ENCODE data around the gene VWA8.
"Not testable (repeated sequence)": the region's sequence is repeated elsewhere in the genome, so short reads cannot be mapped to it uniquely, and the experiment has no call there.

VWA8 gene

GRCh38 chr13:41851351-41851750, 109.6 kb downstream of the VWA8 start:
- no peak for TF ChIP-seq CTCF (IDR thresholded peaks at IDR 0.05; ENCODE audit: insufficient read depth, low read depth, low read length, missing control alignments)
- no peak for DNase-seq (ENCODE audit: low read depth)
- no peak overlapping the region for H3K4me3 ChIP-seq (ENCODE audit: low read length)

- TF ChIP-seq CTCF (IDR thresholded peaks at IDR 0.05; ENCODE audit: insufficient read depth, low read depth, low read length, missing control alignments), result peak; percentile 4
- no peak overlapping the region for H3K4me3 ChIP-seq (ENCODE audit: low read length)
- peak; percentile 1 for DNase-seq (ENCODE audit: low read depth)
Measured at GRCh38 chr13:41848435-41849255, 112.3 kb downstream of the VWA8 start.

GRCh38 chr13:41847216-41847615, 113.7 kb downstream of the VWA8 start:
- no peak overlapping the region for H3K4me3 ChIP-seq (ENCODE audit: low read length)
- no peak for TF ChIP-seq CTCF (IDR thresholded peaks at IDR 0.05; ENCODE audit: insufficient read depth, low read depth, low read length, missing control alignments)
- DNase-seq (ENCODE audit: low read depth), result no peak

GRCh38 chr13:41842036-41842620, 118.8 kb downstream of the VWA8 start:
- TF ChIP-seq CTCF (IDR thresholded peaks at IDR 0.05; ENCODE audit: insufficient read depth, low read depth, low read length, missing control alignments), result no peak
- H3K4me3 ChIP-seq (ENCODE audit: low read length), result no peak overlapping the region
- DNase-seq (ENCODE audit: low read depth), result no peak

- no peak for TF ChIP-seq CTCF (IDR thresholded peaks at IDR 0.05; ENCODE audit: insufficient read depth, low read depth, low read length, missing control alignments)
- DNase-seq (ENCODE audit: low read depth), result no peak
- no peak overlapping the region for H3K4me3 ChIP-seq (ENCODE audit: low read length)
Measured at GRCh38 chr13:41837629-41838028, 123.3 kb downstream of the VWA8 start.

GRCh38 chr13:41835871-41836270, 125.0 kb downstream of the VWA8 start:
- no peak for DNase-seq (ENCODE audit: low read depth)
- H3K4me3 ChIP-seq (ENCODE audit: low read length), result no peak overlapping the region
- TF ChIP-seq CTCF (IDR thresholded peaks at IDR 0.05; ENCODE audit: insufficient read depth, low read depth, low read length, missing control alignments), result no peak

GRCh38 chr13:41834697-41835096, 126.2 kb downstream of the VWA8 start:
- not testable (repeated sequence) for DNase-seq (ENCODE audit: low read depth); H3K4me3 ChIP-seq (ENCODE audit: low read length)
